HCT116 (cell line): ENCODE results near the gene ARL2BP. TPM values are rescaled to one million over a fixed set of nuclear protein-coding genes. Genes with fewer than 3 reads are reported as not detected.

Source experiments
- ATAC-seq: fragments of 200-7000 bp; cut with Tn5 transposase; 2 replicates; pipeline ENCODE4 v1.9.1; 2020; ENCODE audit warnings: mild to moderate bottlenecking, moderate library complexity
- BruUV-seq: library from RNA; stranded (reverse); fragments of 400-500 nt; replicated peaks from 2 replicates; lab custom pipeline; 2021; lab: Mats Ljungman, UMichigan
- CTCF ChIA-PET: fragments of 300-600 bp; sonication (Branson Sonifier 250); formaldehyde crosslinking; loops from one replicate; lab custom pipeline; 2021; ENCODE audit warnings: antibody characterized with exemption; lab: Charles Lee
- POLR2A ChIA-PET: fragments of 300-600, 350-600 bp; sonication (Branson Sonifier 250); formaldehyde crosslinking; loops from one replicate; lab custom pipeline; 2021; ENCODE audit warnings: antibody characterized with exemption; lab: Charles Lee
- RAD21 ChIA-PET, 2 experiments: fragments of 300-600 bp; sonication (Branson Sonifier 250); formaldehyde crosslinking; loops; one replicate each; lab custom pipeline; 2023; ENCODE audit warnings: low total read pairs in 2 of 2; ENCODE audit not compliant: uncharacterized antibody in 2 of 2, unreplicated experiment in 2 of 2, low non-redundant PET in 1 of 2; lab: Charles Lee
- DNase-seq: peaks from one replicate; pipeline ENCODE4 v3.0.0-alpha.2; 2010; ENCODE audit warnings: low read depth, low spot score
- H2AFZ ChIP-seq: fragments of 200-600 bp; shearing (Covaris generic), sonication (generic); 2 replicates; pipeline ENCODE4 v1.6.1; 2017; ENCODE audit warnings: low read depth, mixed run types, mixed read lengths, antibody characterized with exemption, low read length; ENCODE audit not compliant: poor library complexity, severe bottlenecking
- H3K27ac ChIP-seq: 2 replicates; pipeline ENCODE4 v1.5.1; 2012; ENCODE audit warnings: low read depth, low read length
- H3K27me3 ChIP-seq: fragments of 200-600 bp; sonication (generic); 2 replicates; pipeline ENCODE4 v1.6.1; 2016; ENCODE audit warnings: mixed run types, low read length, mixed read lengths; ENCODE audit not compliant: insufficient read depth
- H3K36me3 ChIP-seq, 2 experiments: fragments of 200-500 bp in 1 of 2; fragments of 200-600 bp in 1 of 2; sonication (Bioruptor generic) in 1 of 2; sonication (generic) in 1 of 2; 2 replicates each; pipeline versions ENCODE4 v1.5.1 to v1.6.1; 2014 to 2016; ENCODE audit warnings: low read length in 2 of 2, inconsistent platforms in 1 of 2, mixed read lengths in 1 of 2, mixed run types in 1 of 2; ENCODE audit not compliant: insufficient read depth in 2 of 2, control insufficient read depth in 1 of 2
- H3K4me1 ChIP-seq, 2 experiments: fragments of 200-600 bp in 1 of 2; sonication (generic) in 1 of 2; 2 replicates each; pipeline versions ENCODE4 v1.5.1 to v1.6.1; 2012 to 2017; ENCODE audit warnings: low read length in 2 of 2, inconsistent platforms in 1 of 2, mild to moderate bottlenecking in 1 of 2, mixed read lengths in 1 of 2, mixed run types in 1 of 2, moderate library complexity in 1 of 2; ENCODE audit not compliant: insufficient read depth in 2 of 2, control insufficient read depth in 1 of 2
- H3K4me2 ChIP-seq: fragments of 200-600 bp; sonication (generic); 2 replicates; pipeline ENCODE4 v1.6.1; 2017; ENCODE audit warnings: mixed run types, low read length, mixed read lengths
- H3K4me3 ChIP-seq, 2 experiments: fragments of 200-600 bp in 1 of 2; sonication (generic) in 1 of 2; replicated peaks in 1 of 2; 2 replicates each; pipeline ENCODE4 v1.5.1; 2011 to 2016; ENCODE audit warnings: low read length in 2 of 2, control low read depth in 1 of 2, low read depth in 1 of 2, mild to moderate bottlenecking in 1 of 2, mixed read lengths in 1 of 2, mixed run types in 1 of 2
- H3K79me2 ChIP-seq: fragments of 200-600 bp; sonication (generic); 2 replicates; pipeline ENCODE4 v1.6.1; 2017; ENCODE audit warnings: mild to moderate bottlenecking, mixed run types, low read length, moderate library complexity, mixed read lengths; ENCODE audit not compliant: insufficient read depth
- H3K9ac ChIP-seq: fragments of 200-600 bp; sonication (generic); 2 replicates; pipeline ENCODE4 v1.6.1; 2016; ENCODE audit warnings: low read length, mixed read lengths
- H3K9me2 ChIP-seq: fragments of 200-600 bp; sonication (generic), shearing (Covaris generic); 2 replicates; pipeline ENCODE4 v1.6.1; 2017; ENCODE audit warnings: mixed run types, mild to moderate bottlenecking, moderate library complexity; ENCODE audit not compliant: insufficient read depth
- H3K9me3 ChIP-seq, 2 experiments: fragments of 200-500 bp in 1 of 2; fragments of 200-600 bp in 1 of 2; sonication (Bioruptor generic) in 1 of 2; sonication (generic) in 1 of 2; 2 replicates each; pipeline ENCODE4 v1.6.1; 2014 to 2017; ENCODE audit warnings: low read length in 2 of 2, mixed read lengths in 2 of 2, inconsistent platforms in 1 of 2, low read depth in 1 of 2, mild to moderate bottlenecking in 1 of 2, mixed run types in 1 of 2, moderate library complexity in 1 of 2; ENCODE audit not compliant: control insufficient read depth in 1 of 2, insufficient read depth in 1 of 2
- H4K20me1 ChIP-seq: fragments of 200-600 bp; sonication (generic), shearing (Covaris generic); 2 replicates; pipeline ENCODE4 v1.6.1; 2017; ENCODE audit warnings: mixed run types, mild to moderate bottlenecking, moderate library complexity; ENCODE audit not compliant: insufficient read depth
- CBX3 ChIP-seq: IDR thresholded peaks from 2 replicates; pipeline ENCODE4 v1.6.1; 2012; ENCODE audit warnings: low read depth
- CEBPB ChIP-seq: IDR thresholded peaks from 2 replicates; pipeline ENCODE4 v1.6.1; 2012; ENCODE audit warnings: low read depth
- EGR1 ChIP-seq: IDR thresholded peaks from 2 replicates; pipeline ENCODE4 v1.6.1; 2012; ENCODE audit warnings: low read depth
- ELF1 ChIP-seq: IDR thresholded peaks from 2 replicates; pipeline ENCODE4 v1.6.1; 2012; ENCODE audit warnings: low read depth, borderline replicate concordance
- EZH2 ChIP-seq: fragments of 200-600 bp; sonication (generic); IDR thresholded peaks from 2 replicates; pipeline ENCODE4 v1.6.1; 2017; ENCODE audit warnings: antibody characterized with exemption, mixed run types
- FOSL1 ChIP-seq: IDR thresholded peaks from 2 replicates; pipeline ENCODE4 v1.6.1; 2012; ENCODE audit warnings: low read depth
- JUND ChIP-seq: IDR thresholded peaks from 2 replicates; pipeline ENCODE4 v1.6.1; 2012
- POLR2A ChIP-seq: IDR thresholded peaks from 2 replicates; pipeline ENCODE4 v1.7.0; 2011; ENCODE audit warnings: borderline replicate concordance; ENCODE audit not compliant: insufficient read depth, insufficient read length; ENCODE audit errors: extremely low read depth
- POLR2AphosphoS5 ChIP-seq: IDR thresholded peaks from 2 replicates; pipeline ENCODE4 v1.6.1; 2011; ENCODE audit warnings: mild to moderate bottlenecking, low read depth, low read length, moderate library complexity
- SP1 ChIP-seq: IDR thresholded peaks from 2 replicates; pipeline ENCODE4 v1.6.1; 2012; ENCODE audit warnings: low read depth
- TCF7L2 ChIP-seq: IDR thresholded peaks from 2 replicates; pipeline ENCODE4 v1.7.0; 2011; ENCODE audit warnings: borderline replicate concordance, inconsistent platforms; ENCODE audit not compliant: insufficient read depth, insufficient read length; ENCODE audit errors: extremely low read depth
- YY1 ChIP-seq: IDR thresholded peaks from 2 replicates; pipeline ENCODE4 v1.6.1; 2011; ENCODE audit warnings: low read length, low read depth, moderate library complexity, mild to moderate bottlenecking; ENCODE audit not compliant: insufficient replicate concordance; ENCODE audit errors: extremely low read depth
- ZBTB33 ChIP-seq: IDR thresholded peaks from 2 replicates; pipeline ENCODE4 v1.6.1; 2011; ENCODE audit warnings: mild to moderate bottlenecking, low read length, moderate library complexity; ENCODE audit not compliant: insufficient replicate concordance; ENCODE audit errors: extremely low read depth
- ZFX ChIP-seq: fragments of 450-650 bp; IDR thresholded peaks from 2 replicates; pipeline ENCODE4 v1.6.1; 2017
- ZNF274 ChIP-seq: fragments of 200-500 bp; sonication (Bioruptor generic); IDR thresholded peaks from 2 replicates; pipeline ENCODE4 v1.6.1; 2014; ENCODE audit warnings: mild to moderate bottlenecking, low read depth, low read length, inconsistent platforms
- intact Hi-C: fragments of 100-400 bp; cut with micrococcal nuclease; formaldehyde crosslinking; loops from 2 replicates; pipeline ENCODE4 v1.10.0; 2022
- total RNA-seq: library from RNA; stranded (reverse); gene quantifications from one replicate; pipeline ENCODE4 v1.2.1, GENCODE V29; 2021; ENCODE audit not compliant: unreplicated experiment

ARL2BP gene
- total RNA-seq, 1 experiment from 2014 or later, result 28.8 TPM

- TF ChIP-seq ZBTB33 (no peak), POLR2A (no peak), POLR2AphosphoS5 (peak; percentile 71), TCF7L2 (peak; percentile 19), JUND (no peak), EGR1 (peak; percentile 66), ELF1 (no peak), YY1 (no peak), CEBPB (no peak), FOSL1 (no peak)
Observed at GRCh38 chr16:57284209-57284951, 39.3 kb downstream of the ARL2BP start, which contains the start of gene PLLP (continued).

DNA sequence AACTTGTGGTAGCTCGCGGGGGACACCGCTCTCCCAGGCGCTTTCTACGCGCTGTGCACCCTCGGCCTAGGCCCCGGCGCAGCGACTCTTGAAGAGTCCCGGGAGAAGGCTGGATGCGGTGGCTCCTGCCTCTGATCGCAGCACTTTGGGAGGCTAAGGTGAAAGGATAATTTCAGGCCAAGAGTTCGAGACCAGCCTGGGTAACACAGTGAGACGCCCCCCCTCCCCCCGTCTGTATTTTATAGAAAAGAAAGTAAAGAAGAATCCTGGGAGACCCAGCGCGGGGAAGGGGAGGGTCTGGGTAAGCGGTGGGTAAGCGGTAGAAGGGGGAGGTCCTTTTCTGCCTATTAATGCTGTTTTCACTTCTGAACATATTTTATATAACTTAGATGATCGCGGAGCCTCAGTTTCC is 39.9 kb downstream of the ARL2BP start:
- Histone ChIP-seq H3K4me1 (peaks cover 24 to 26% of the 10 kb centered on the region in 2 experiments; a peak in 3 of 4 replicates), H3K9me2 (no peaks in the 10 kb centered on the region), H3K9me3 (no peaks in the 10 kb centered on the region)
- CTCF ChIA-PET, result no interaction called here
- no peak for TF ChIP-seq EZH2
- peak; percentile 3; the same call in 1 of the 2 replicates for TF ChIP-seq SP1
- no peak for TF ChIP-seq ZBTB33
- peak; percentile 25; the same call in 1 of the 2 replicates for TF ChIP-seq ZFX
- TF ChIP-seq CBX3, result peak; percentile 19; the same call in 1 of the 2 replicates
- no peak for TF ChIP-seq ZNF274
- TF ChIP-seq, all 23 proteins: peak for 3
- ChIA-PET RAD21 (no interaction called here), POLR2A (no interaction called here)
- peak overlapping the region; percentile 63 for H3K9ac ChIP-seq
- BruUV-seq, result TSS peak; percentile 56
- DNase-seq (no peak), ATAC-seq (peak; percentile 78)
- H3K4me2 ChIP-seq, result peak overlapping the region; percentile 97
- intact Hi-C loops, result no loop called here
- H2AFZ ChIP-seq, result peak overlapping the region; percentile 42
- H3K4me3 ChIP-seq, result peak overlapping the region; percentile 70 to 76
- H3K36me3 ChIP-seq, result no peaks in the 10 kb centered on the region
- no peaks in the 10 kb centered on the region for H4K20me1 ChIP-seq
- peak overlapping the region; percentile 71 for H3K27ac ChIP-seq
- H3K27me3 ChIP-seq, result no peaks in the 10 kb centered on the region
- no peaks in the 10 kb centered on the region for H3K79me2 ChIP-seq
